T-helper 1 cell treated with Interleukin-12 subunit alpha and Interleukin-12 subunit beta and Interleukin-4 antibody, amounts not matched to agents 30 ng/mL and 1 ng/mL, for 36 hours (primary cell): ENCODE results near the gene P2RY8. TPM values are rescaled to one million over a fixed set of nuclear protein-coding genes. Genes with fewer than 3 reads are reported as not detected.
"Not testable (repeated sequence)": the region's sequence is repeated elsewhere in the genome, so short reads cannot be mapped to it uniquely, and the experiment has no call there.

Source experiments
- intact Hi-C: fragments of 100-400 bp; cut with micrococcal nuclease; formaldehyde crosslinking; loops from one replicate; pipeline ENCODE4 v1.15.1; 2024
- total RNA-seq: library from RNA; stranded (reverse); gene quantifications from 2 replicates; pipeline ENCODE4 v1.2.3, GENCODE V29; 2022

Gene P2RY8
- total RNA-seq, result 120 TPM in 2 replicates

DNA sequence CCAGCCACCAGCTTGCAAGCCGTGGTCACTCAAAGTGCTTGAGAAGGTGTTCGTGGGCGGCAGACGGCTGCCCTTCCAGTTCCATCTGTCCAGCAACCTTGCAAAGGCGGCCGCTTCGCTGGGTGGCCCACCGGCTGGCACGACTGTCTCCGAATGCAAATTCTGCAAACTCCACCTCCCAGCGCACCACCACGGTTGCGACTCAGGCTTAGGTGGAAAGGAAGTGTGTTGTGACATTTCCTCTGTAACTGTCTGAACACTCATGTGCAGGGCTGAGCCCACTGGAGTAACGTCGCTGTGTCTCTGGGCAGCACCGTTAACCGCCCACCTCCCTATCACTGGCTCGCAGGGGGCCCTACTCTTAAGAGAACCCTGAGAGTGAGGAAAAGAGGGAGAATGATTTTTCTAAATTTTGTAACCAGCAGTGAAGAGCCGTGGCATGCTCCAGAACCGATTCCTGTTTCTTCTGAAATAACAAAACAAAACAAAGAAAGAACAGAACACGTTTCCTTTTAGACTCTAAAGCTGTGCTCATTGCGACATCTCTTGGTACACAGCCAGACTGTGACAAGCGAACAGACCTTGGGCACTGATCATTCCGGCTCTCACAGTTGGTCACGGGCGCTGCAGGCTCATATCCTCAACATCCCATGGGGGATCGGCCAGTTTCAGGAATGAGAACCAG is at the start of gene P2RY8:
P2RY8 (minus strand) TSS at position 155 of the 685 bp plus-strand sequence. CDS start 70,627 bp downstream, outside the sequence.
- intact Hi-C loops, result loop anchor here (1.0 to 5.0 kb wide), 17 partner anchors 16 to 1218 kb away; partner anchors contain the start of genes AKAP17A and GTPBP6

DNA sequence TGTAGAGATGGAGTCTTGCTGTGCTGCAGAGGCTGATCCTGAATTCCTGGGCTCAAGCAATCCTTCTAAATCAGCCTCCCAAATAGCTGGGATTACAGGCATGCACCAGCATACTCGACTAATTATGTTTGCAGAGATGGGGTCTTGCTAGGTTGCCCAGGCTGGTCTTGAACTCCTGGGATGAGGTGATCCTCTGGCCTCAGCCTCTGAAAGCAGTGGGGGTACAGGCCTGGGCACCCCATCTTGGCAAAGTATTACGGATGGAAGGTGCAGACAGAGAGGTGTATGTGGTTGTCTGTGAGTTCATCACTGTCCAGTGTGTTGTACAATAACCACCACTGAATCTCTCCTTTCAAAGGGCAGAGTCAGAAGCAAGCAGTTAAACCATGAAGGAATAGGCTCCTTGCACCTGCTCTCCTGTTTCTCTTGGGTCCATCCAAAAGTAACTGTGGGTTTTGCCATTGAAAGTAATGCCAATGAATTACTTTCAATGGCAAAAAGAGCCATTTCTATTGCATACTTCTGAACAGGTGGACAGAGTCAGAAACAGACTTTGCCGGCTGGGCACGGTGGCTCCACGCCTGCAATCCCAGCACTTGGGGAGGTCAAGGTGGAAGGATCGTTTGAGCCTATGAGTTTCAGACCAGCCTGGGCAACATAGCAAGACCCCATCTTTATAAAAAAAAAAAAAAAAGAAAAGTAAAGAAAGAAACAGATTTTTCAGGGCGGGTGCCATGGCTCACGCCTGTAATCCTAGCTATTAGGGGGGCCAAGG is 47.4 kb upstream of the P2RY8 start:
- intact Hi-C loops, result no loop called here

- intact Hi-C loops, result no loop called here
Measured at GRCh38 chrX:1582686-1583437, 45.9 kb upstream of the P2RY8 start.

DNA sequence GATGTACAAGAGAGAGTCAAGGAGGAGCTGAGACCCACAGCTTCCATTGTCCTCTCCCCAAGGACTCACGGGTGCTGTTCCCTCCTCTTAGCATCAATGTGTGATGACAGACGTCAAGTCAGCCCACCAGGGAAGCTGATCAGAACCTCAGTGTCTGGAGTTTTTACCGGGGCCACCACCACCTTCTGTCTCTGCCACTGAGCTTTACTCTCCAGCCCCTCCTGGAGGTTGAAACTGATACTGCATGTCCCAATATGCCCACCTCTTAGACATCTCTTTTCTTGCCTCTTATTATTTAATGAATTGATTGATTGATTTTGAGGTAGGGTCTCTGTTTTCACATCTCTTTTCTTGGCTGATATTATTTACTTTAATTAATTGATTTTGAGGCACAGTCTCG is 44.1 kb upstream of the P2RY8 start:
- intact Hi-C loops, result loop anchor here (1.0 to 2.0 kb wide), 10 partner anchors 10 to 335 kb away; partner anchors contain the start of genes AKAP17A and P2RY8

- intact Hi-C loops, result no loop called here
Measured at GRCh38 chrX:1578511-1579173, 41.7 kb upstream of the P2RY8 start.

DNA sequence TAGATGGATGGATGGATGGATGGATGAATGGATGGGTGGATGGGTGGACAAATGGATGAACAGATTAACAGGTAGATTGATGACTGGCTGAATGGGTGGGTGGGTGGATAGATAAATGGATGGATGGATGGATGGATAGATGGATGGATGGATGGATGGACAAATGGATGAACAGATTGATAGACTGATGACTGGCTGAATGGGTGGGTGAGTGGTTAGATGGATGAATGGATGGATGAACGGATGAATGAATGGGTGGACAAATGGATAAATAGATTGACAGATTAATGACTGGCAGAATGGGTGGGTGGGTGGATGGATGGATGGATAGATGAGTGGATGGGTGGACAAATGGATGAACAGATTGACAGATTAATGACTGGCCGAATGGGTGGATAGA is 40.9 kb upstream of the P2RY8 start:
- intact Hi-C loops, result no loop called here

- intact Hi-C loops, result loop anchor here (1.0 kb wide), 1 partner anchor 39 kb away; the partner anchor contains the start of gene P2RY8
Measured at GRCh38 chrX:1576201-1576992, 39.4 kb upstream of the P2RY8 start.

DNA sequence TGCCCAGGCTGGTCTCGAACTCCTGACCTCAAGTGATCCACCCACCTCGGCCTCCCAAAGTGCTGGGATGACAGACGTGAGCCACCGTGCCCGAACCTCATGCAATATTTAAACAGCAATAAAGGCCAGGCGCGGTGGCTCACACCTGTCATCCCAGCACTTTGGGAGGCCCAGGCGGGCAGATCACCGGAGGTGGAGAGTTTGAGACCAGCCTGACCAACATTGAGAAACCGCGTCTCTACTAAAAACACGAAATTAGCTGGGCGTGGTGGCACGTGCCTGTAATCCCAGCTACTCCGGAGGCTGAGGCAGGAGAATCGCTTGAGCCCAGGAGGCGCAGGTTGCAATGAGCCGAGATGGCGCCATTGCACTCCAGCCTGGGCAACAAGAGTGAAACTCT is 37.2 kb upstream of the P2RY8 start:
- intact Hi-C loops, result not testable (repeated sequence)

DNA sequence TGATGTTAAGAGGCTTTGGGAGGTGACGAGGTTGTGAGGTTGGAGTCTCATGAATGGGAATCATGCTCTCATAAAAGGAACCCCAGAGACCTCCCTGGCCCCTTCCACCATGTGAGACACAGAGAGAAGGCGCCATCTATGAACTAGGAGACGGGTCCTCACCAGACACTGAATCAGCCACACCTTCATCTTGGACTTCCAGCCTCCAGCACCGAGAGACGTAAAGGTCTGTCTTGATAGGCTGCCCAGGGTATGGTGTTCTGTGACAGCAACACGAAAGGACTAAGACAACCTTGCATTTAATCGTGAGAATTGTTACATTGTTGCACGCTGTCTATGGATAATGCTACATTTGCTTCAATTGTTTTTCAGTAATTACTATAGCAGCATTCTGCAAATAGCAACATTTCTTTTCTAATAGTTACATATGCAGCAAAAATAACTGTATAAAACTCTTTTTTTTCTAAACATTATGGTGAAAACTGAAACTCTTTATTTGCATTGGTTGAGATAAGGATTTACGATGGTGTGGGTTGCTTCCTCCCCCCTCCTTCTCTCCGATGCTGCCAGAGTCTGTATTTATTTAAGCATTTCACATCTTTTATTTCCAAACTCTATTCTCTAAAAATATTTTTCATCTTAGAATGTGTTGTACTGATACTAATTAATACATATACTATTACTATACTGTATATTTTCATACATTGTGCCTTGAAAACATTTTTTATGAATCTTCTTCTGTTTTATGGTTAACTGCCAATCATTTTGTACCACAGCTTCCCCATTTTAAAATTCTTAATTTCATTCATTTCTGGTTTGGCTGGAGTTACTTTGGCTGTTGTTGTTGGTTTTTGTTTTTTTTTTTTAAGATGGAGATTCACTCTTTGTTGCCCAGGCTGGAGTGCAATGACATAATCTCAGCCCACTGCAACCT is 28.0 kb upstream of the P2RY8 start:
- intact Hi-C loops, result no loop called here

DNA sequence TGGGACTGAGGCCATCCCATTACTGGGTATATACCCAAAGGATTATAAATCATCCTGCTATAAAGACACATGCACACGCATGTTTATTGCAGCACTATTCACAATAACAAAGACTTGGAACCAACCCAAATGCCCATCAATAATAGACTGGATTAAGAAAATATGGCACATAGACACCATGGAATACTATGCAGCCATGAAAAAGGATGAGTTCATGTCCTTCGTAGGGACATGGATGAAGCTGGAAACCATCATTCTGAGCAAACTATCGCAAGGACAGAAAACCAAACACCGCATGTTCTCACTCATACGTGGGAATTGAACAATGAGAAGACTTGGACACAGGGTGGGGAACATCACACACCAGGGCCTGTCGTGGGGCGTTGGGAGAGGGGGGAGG is 27.1 kb upstream of the P2RY8 start:
- intact Hi-C loops, result not testable (repeated sequence)

DNA sequence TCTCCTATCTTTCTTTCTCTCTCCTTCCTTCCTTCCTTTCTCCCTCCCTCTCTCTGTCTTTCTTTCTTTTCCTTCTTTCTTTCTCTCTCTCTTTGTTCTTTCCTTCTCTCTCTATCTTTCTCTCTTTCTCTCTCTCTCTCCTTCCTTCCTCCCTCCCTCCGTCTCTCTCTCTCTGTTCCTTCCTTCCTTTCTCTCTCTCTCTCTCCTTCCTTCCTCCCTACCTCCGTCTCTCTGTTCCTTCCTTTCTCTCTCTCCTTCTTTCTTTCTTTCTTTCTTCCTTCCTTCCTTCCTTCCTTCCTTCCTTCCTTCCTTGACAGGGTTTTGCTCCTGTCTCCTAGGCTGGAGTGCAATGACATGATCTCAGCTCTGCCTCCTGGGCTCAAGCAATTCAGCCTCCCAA is 24.2 kb upstream of the P2RY8 start:
- intact Hi-C loops, result no loop called here

GRCh38 chrX:1558761-1559468 is 21.9 kb upstream of the P2RY8 start:
- intact Hi-C loops, result no loop called here

DNA sequence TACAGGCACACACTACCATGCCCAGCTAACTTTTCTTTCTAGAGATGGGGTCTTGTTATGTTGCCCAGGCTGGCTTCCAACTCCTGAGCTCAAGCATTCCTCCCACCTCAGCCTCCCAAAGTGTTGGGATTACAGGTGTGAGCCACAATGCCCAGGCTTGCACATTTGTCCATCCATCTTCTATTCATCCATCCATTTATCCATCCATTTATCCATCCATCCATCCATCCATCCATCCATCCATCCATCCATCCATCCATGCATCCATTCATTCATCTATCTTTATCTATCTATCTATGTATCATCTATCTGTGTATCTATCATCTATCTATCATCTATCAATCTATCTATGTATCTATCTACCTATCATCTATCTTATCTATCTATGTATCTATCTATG is 20.5 kb upstream of the P2RY8 start:
- intact Hi-C loops, result not testable (repeated sequence)

GRCh38 chrX:1555370-1555769 is 18.4 kb upstream of the P2RY8 start:
- intact Hi-C loops, result loop anchor here (1.0 to 2.0 kb wide), 2 partner anchors 18 to 25 kb away; partner anchors contain the start of gene P2RY8

GRCh38 chrX:1554469-1555210 is 17.7 kb upstream of the P2RY8 start:
- intact Hi-C loops, result loop anchor here (1.0 to 2.0 kb wide), 2 partner anchors 17 to 26 kb away; partner anchors contain the start of gene P2RY8

GRCh38 chrX:1551959-1552546 is 15.1 kb upstream of the P2RY8 start:
- intact Hi-C loops, result no loop called here

- intact Hi-C loops, result no loop called here
Measured at GRCh38 chrX:1546691-1547251, 9.8 kb upstream of the P2RY8 start.
